Skeletal muscle tissue (tissue), 4 donors: Measurements from ENCODE around the gene PRPF6. TPM values are rescaled to one million over a fixed set of nuclear protein-coding genes. Genes with fewer than 3 reads are reported as not detected.
A peak's percentile ranks its signal among the peaks of the same experiment; 100 is the strongest.

ENCODE experiments used
- H3K27ac ChIP-seq: one replicate; pipeline ENCODE4 v1.7.0; 2013; ENCODE audit warnings: mild to moderate bottlenecking, low read depth, low read length, inconsistent platforms
- H3K27me3 ChIP-seq, 3 donors: one replicate each; pipeline ENCODE4 v1.7.0; 2013; ENCODE audit warnings: low read length in 3 of 3; ENCODE audit not compliant: control insufficient read depth in 3 of 3, insufficient read depth in 3 of 3
- H3K36me3 ChIP-seq, 3 donors: one replicate each; pipeline ENCODE4 v1.7.0; 2013; ENCODE audit warnings: low read length in 3 of 3; ENCODE audit not compliant: control insufficient read depth in 3 of 3, insufficient read depth in 3 of 3
- H3K4me1 ChIP-seq, 3 donors: one replicate each; pipeline ENCODE4 v1.7.0; 2013; ENCODE audit warnings: low read length in 3 of 3, mild to moderate bottlenecking in 3 of 3; ENCODE audit not compliant: control insufficient read depth in 3 of 3, insufficient read depth in 3 of 3
- H3K4me3 ChIP-seq, 3 donors: one replicate each; pipeline ENCODE4 v1.7.0; 2013; ENCODE audit warnings: low read length in 3 of 3
- H3K9ac ChIP-seq, 3 donors: one replicate each; pipeline ENCODE4 v1.7.0; 2013; ENCODE audit warnings: low read length in 3 of 3, mild to moderate bottlenecking in 3 of 3, moderate library complexity in 2 of 3, low read depth in 1 of 3
- H3K9me3 ChIP-seq, 3 donors: one replicate each; pipeline ENCODE4 v1.7.0; 2013; ENCODE audit warnings: low read length in 3 of 3; ENCODE audit not compliant: control insufficient read depth in 3 of 3
- total RNA-seq: library from RNA; depleted of rRNA; stranded (reverse); fragments of >200 nt; gene quantifications from one replicate; pipeline ENCODE4 v1.2.3, GENCODE V29; 2014
- donor health status: Osteomylitis.

Gene PRPF6, protein sequence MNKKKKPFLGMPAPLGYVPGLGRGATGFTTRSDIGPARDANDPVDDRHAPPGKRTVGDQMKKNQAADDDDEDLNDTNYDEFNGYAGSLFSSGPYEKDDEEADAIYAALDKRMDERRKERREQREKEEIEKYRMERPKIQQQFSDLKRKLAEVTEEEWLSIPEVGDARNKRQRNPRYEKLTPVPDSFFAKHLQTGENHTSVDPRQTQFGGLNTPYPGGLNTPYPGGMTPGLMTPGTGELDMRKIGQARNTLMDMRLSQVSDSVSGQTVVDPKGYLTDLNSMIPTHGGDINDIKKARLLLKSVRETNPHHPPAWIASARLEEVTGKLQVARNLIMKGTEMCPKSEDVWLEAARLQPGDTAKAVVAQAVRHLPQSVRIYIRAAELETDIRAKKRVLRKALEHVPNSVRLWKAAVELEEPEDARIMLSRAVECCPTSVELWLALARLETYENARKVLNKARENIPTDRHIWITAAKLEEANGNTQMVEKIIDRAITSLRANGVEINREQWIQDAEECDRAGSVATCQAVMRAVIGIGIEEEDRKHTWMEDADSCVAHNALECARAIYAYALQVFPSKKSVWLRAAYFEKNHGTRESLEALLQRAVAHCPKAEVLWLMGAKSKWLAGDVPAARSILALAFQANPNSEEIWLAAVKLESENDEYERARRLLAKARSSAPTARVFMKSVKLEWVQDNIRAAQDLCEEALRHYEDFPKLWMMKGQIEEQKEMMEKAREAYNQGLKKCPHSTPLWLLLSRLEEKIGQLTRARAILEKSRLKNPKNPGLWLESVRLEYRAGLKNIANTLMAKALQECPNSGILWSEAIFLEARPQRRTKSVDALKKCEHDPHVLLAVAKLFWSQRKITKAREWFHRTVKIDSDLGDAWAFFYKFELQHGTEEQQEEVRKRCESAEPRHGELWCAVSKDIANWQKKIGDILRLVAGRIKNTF
- 55.8 TPM for total RNA-seq

DNA sequence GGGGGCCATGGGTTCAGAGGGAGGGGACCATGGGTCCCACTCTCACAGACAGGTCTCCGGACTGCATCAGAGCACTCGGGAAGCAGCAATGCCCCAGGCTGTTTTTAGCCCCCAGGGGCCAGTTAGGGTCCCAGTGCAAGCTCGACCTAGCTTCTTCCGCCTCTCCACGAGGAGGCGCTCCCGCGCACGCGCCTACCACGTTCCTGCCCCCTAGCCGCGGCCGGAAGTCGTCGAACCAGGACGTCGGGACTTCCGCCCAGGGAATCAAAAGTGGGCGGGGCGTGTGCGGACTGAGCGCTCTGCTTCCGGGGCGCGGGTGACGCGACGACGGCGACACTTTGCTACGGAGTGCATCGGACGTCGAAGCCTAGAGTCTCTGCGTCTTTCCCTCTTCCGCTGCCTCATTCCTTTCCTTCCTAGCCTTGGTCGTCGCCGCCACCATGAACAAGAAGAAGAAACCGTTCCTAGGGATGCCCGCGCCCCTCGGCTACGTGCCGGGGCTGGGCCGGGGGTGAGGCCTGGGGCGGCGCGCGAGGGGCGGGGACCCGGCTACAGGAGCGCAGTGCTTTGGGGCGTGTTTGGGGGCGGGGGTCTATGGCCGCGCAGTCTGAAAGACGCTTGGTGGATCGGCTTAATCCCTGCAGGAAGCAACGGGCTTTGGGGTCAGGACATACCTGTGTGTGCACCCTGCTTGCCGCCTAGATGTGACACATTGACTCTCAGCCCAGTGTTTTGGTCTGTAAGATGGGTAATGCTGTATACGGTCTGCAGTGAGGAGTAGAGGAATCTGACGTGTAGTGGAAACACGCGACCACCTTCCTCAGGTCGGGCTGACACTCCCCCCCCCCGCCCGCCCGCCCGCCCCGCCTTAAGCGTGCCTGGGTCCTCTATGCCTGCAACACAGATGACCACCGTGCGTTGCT lies at the start of gene PRPF6:
Gene PRPF6 (plus strand): TSS at position 327 of the 923 bp plus-strand sequence. CDS start 114 bp downstream, at position 441.
- Histone ChIP-seq H3K4me3 (peak within 1 kb of the TSS; percentile 83 to 99 (median 98)), H3K9me3 (no peaks in the 10 kb centered on the region), H3K36me3 (peaks cover 22 to 26% (median 23%) of the 10 kb centered on the region in 3 donors), H3K27me3 (peaks cover 0 to 33% (median 26%) of the 10 kb centered on the region in 3 donors), H3K4me1 (peaks cover 25 to 35% (median 33%) of the 10 kb centered on the region in 3 donors), H3K27ac (peak within 1 kb of the TSS; percentile 79), H3K9ac (peak within 1 kb of the TSS; percentile 85 to 92 (median 89))

DNA sequence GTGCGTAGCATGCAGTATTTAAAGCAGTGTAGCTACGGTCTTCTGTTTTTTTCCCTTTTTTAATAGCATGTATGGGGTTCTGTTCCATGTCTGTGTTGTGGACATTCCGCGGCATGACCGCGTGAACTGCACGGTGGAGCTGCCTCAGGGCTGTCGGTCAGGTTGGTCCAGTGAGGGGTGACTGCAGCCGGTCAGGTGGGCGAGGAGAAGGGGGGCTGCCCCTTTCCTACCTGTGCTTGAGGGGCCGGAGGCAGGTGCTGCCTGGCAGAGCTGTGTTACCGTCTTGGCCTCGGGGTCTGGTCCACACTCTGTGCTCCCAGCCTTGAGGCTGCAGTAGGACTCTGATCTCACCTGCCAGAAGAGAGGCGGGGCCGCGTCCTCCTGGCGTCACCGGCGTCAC lies 49.2 kb upstream of the PRPF6 start:
- Histone ChIP-seq H3K9me3 (no peaks in the 10 kb centered on the region), H3K36me3 (peaks cover 51 to 63% (median 54%) of the 10 kb centered on the region in 3 donors), H3K27me3 (no peaks in the 10 kb centered on the region), H3K4me1 (peaks cover 3 to 7% (median 4%) of the 10 kb centered on the region in 3 donors), H3K9ac (no peak overlapping the region), H3K4me3 (no peak overlapping the region), H3K27ac (no peak overlapping the region)

DNA sequence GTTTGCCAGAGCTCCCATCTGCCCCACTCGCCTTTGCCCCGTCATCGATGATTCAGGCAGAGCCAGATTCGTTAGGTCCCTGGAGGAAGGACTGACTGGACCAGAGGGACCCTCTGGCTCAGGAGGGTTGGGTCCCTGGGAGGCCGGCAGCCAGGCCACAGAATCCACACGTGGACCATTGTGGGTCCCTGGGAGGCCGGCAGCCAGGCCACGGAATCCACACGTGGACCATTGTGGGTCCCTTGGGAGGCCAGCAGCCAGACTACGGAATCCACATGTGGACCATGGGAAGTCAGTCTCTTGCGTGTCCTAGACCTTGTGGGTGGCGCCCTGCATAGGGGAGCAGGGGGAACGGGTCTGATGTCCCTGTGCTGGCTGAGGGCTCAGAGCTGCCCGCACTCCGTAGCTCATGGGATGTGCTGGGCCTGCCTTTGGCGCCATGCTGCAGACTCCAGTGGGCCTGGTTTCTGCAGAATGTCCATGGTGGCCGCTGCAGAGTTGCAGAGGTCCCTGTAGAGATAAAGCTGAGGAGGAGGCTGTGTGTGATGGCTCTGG lies 48.2 kb upstream of the PRPF6 start:
- Histone ChIP-seq H3K4me3 (no peak overlapping the region), H3K4me1 (peaks cover 0 to 3% (median 2%) of the 10 kb centered on the region in 3 donors), H3K27me3 (no peaks in the 10 kb centered on the region), H3K9ac (no peak overlapping the region), H3K36me3 (peaks cover 50 to 61% (median 54%) of the 10 kb centered on the region in 3 donors), H3K9me3 (no peaks in the 10 kb centered on the region), H3K27ac (no peak overlapping the region)

DNA sequence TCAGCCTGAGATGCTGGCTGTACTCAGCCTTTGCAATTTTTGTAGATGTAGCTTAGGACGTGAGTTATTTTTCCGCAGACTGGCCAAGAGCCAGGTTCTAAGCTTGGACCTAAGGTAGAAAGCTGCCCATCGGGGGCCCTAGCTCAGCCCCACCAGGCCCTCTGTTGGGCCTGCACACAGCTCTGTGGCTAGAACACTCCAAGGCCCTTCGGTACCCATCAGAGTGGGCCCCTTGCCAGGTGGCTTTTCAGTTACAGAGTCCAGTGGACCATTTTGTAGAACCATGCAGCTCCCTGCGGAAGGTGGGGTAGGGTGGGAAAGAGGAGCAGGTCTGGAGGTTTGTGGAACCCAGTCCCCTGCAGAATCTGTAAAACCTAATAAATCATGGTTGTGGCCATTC lies 47.3 kb upstream of the PRPF6 start:
- Histone ChIP-seq H3K9ac (no peak overlapping the region), H3K27ac (no peak overlapping the region), H3K4me3 (no peak overlapping the region), H3K9me3 (no peaks in the 10 kb centered on the region), H3K36me3 (peaks cover 44 to 54% (median 49%) of the 10 kb centered on the region in 3 donors), H3K27me3 (no peaks in the 10 kb centered on the region), H3K4me1 (peaks cover 0 to 4% (median 2%) of the 10 kb centered on the region in 3 donors)

DNA sequence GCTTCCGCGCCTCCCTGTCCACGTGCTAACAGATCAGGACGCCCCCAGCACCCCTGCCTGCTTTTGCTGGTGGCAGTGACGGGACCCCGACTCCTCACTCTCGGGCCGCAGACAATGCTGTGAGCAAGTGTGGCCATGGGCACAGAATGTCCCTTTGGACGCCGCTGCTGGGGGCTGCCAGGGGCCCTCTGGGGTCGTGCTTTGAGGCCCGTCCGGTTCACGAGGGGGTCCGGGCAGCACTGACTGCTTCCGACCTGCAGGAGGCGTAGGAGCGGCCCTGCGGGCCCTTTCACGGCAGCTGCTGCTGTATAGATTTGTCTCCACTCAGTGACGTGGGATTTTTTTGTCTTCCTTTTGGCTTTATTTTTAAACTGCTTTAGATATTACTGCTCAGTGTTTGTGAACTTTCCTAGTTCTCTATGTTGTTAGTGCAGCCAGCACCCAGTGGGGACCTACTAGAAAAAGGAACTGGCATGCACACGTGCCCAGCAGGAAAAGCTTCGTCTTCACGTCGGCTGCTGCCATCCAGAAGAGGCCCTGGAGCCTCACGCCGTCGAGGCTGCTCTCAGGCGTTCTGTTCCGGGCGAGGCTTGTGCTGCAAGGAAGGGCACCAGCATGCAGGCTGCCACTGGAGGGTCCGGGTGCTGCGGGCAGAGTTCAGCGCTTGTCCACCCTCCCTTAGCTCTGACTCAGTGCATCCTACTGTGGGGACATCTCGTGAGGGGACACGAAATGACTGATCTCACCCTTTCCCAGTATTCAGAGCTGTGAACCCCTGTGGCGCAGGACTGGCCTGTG lies 46.5 kb upstream of the PRPF6 start:
- Histone ChIP-seq H3K4me3 (no peak overlapping the region), H3K4me1 (peaks cover 0 to 4% (median 2%) of the 10 kb centered on the region in 3 donors), H3K27me3 (no peaks in the 10 kb centered on the region), H3K9ac (no peak overlapping the region), H3K27ac (no peak overlapping the region), H3K9me3 (no peaks in the 10 kb centered on the region), H3K36me3 (peaks cover 37 to 56% (median 46%) of the 10 kb centered on the region in 3 donors)

DNA sequence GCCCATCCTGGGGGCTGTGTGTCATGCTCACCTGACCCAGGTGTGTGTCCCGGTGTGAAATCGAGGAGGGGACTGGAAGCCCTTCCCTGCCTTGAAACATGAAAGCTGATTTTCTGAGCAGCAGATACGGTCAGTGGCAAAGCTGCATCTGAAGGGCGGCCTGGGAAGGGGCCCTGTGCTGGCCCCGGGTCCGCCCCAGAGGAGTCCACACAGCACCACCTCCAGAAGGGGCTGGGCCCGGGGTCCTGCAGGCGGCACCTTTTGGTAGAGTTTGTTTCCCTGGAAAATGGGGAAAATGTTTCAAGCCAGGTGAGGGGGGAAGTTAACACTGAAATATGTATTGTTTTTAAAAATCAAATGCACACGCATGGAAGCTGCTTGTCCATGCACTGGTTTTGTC lies 45.5 kb upstream of the PRPF6 start:
- H3K4me1 ChIP-seq: peaks cover 0 to 4% (median 2%) of the 10 kb centered on the region in 3 donors
- H3K36me3 ChIP-seq: peaks cover 37 to 55% (median 47%) of the 10 kb centered on the region in 3 donors
- no peak overlapping the region for H3K9ac ChIP-seq

DNA sequence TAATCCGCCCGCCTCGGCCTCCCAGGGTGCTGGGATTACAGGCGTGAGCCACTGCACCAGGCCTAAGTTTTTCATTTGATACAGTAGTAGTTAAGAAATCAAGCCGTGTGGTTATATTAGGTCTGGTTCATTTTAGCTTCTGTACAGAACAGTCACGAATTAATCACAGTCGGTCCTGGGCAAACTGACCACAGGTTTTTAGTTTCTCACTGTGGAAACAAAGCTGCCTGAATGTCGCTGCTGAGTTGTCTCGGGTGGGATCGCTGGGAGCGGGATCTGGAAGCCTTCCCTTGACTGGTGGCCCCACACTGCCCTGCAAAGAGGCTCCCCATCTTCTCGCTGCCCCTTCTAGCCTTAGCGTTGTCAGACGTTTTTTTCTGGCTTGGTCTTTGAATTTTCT lies 43.3 kb upstream of the PRPF6 start:
- no peak overlapping the region for H3K27ac ChIP-seq
- H3K4me3 ChIP-seq: no peak overlapping the region
- peaks cover 0 to 6% (median 4%) of the 10 kb centered on the region in 3 donors for H3K4me1 ChIP-seq
- no peaks in the 10 kb centered on the region for H3K27me3 ChIP-seq
- H3K9ac ChIP-seq: no peak overlapping the region
- H3K36me3 ChIP-seq: peaks cover 26 to 48% (median 37%) of the 10 kb centered on the region in 3 donors
- no peaks in the 10 kb centered on the region for H3K9me3 ChIP-seq

More for the DNA sequence above, 45.5 kb upstream of the PRPF6 start:
- no peaks in the 10 kb centered on the region for H3K9me3 ChIP-seq
- H3K4me3 ChIP-seq: no peak overlapping the region
- H3K27me3 ChIP-seq: no peaks in the 10 kb centered on the region
- H3K27ac ChIP-seq: no peak overlapping the region

DNA sequence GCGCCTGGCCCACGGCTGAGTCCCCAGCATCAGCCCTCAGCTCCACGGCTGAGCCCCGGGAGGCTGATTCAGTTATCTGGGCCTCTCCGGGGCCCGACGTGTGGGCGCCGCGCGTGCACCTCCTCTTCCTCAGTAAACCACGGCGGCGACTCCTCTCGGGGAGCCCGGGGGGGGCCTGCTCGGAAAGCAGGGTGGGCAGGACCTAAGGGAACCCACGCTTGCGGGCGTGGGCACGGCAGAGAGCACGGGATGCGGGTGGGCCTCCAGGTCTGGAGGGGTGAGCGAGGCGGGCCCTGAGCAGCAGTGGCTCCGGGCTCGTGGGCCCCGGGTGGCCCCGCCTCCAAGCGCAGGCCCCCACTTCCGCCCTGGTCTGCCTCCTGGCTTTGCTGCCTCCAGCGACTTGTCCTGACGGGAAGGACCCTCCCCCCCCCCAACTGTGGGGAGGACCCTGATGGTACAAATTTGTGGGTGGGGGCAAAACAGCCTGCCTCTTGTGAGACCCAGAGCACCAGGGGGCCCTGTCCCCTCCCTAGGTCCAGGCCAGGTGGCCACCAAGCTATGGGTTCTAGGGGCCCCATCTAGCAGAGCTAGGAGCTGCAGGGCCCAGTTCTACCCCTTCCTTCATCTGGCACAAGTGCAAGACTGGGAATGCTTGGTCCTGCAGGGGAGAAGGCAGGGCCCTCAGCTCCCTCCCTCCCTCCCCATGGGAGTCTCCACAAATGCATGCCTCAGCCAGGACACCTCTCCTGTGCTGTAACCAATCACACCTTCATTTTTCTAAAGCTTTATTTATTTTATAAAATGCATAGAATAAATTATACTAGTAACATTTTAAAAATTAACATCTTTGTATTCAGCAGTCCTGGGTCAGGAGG lies 41.6 kb upstream of the PRPF6 start:
- Histone ChIP-seq H3K4me3 (no peak overlapping the region), H3K36me3 (peaks cover 43 to 57% (median 49%) of the 10 kb centered on the region in 3 donors), H3K27ac (no peak overlapping the region), H3K9me3 (no peaks in the 10 kb centered on the region), H3K9ac (no peak overlapping the region), H3K4me1 (peaks cover 13 to 19% (median 15%) of the 10 kb centered on the region in 3 donors), H3K27me3 (no peaks in the 10 kb centered on the region)
